Hepatocyte (in vitro differentiated cells): ENCODE results near the gene CCNG2.

ENCODE experiments used
- EZH2 ChIP-seq: fragments of 200-600 bp; sonication (generic); IDR thresholded peaks from 2 replicates; pipeline ENCODE4 v1.6.1; 2016; ENCODE audit warnings: antibody characterized with exemption, mild to moderate bottlenecking, borderline replicate concordance
- TF ChIP-seq, protein P1 (sequence below): fragments of 200-600 bp; sonication (generic); IDR thresholded peaks from 2 replicates; pipeline ENCODE4 v1.5.1; 2016; ENCODE audit warnings: antibody characterized with exemption, mild to moderate bottlenecking; ENCODE audit not compliant: poor library complexity

DNA sequence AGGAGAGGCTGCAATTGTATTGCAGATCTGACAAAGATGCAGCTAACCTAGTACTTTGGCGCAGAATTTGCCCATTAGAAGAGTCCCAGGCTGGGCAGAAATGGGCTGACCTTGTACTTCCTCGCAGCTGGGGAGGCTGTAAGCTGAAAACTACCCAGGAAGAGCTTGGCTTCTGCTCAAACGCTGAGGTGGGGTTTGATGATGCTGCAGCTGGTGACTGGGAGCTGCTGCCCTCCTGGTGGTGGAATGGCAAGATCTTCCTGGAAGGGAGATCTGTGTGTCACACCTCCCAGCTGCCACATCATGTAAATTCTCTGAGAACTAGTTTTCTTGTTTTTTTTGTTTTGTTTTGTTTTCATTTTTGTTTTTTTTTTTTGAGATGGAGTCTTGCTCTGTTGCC lies 17.4 kb downstream of the CCNG2 start:
- TF ChIP-seq, protein P1, sequence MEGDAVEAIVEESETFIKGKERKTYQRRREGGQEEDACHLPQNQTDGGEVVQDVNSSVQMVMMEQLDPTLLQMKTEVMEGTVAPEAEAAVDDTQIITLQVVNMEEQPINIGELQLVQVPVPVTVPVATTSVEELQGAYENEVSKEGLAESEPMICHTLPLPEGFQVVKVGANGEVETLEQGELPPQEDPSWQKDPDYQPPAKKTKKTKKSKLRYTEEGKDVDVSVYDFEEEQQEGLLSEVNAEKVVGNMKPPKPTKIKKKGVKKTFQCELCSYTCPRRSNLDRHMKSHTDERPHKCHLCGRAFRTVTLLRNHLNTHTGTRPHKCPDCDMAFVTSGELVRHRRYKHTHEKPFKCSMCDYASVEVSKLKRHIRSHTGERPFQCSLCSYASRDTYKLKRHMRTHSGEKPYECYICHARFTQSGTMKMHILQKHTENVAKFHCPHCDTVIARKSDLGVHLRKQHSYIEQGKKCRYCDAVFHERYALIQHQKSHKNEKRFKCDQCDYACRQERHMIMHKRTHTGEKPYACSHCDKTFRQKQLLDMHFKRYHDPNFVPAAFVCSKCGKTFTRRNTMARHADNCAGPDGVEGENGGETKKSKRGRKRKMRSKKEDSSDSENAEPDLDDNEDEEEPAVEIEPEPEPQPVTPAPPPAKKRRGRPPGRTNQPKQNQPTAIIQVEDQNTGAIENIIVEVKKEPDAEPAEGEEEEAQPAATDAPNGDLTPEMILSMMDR, result no peak
- no peak for TF ChIP-seq EZH2
